Spleen (tissue), 7 donors: ENCODE measurements around the gene ABCG4.

Experiments used
- POLR2A ChIP-seq, 3 donors: fragments of 450-650 bp; IDR thresholded peaks; one replicate each; pipeline ENCODE4 v1.5.1; 2017; ENCODE audit warnings: antibody characterized with exemption in 3 of 3, mild to moderate bottlenecking in 1 of 3
- POLR2AphosphoS5 ChIP-seq, 3 donors: sonication (generic); formaldehyde crosslinking; IDR thresholded peaks; one replicate each; pipeline ENCODE4 v1.5.1; 2017; ENCODE audit warnings: antibody characterized with exemption in 3 of 3
- TF ChIP-seq, protein P1 (sequence below), 11 experiments: fragments of 200-600 bp in 7 of 11; fragments of 450-650 bp in 4 of 11; sonication (generic) in 4 of 11; IDR thresholded peaks in 8 of 11; conservative IDR thresholded peaks in 3 of 11; 1 replicate in 7 of 11; 2 replicates in 4 of 11; pipeline versions ENCODE4 v1.4.0 to v1.8.0; 2016 to 2021; ENCODE audit warnings: antibody characterized with exemption in 11 of 11, inconsistent platforms in 4 of 11, mild to moderate bottlenecking in 1 of 11
- donor health status: DM: no; HTN: no; CAD: no; lungs with moderate emphysema.
- donor health status: DM: no; HTN: no; CAD: no.
- donor health status: DM: no; HTN: no; CAD: no.

DNA sequence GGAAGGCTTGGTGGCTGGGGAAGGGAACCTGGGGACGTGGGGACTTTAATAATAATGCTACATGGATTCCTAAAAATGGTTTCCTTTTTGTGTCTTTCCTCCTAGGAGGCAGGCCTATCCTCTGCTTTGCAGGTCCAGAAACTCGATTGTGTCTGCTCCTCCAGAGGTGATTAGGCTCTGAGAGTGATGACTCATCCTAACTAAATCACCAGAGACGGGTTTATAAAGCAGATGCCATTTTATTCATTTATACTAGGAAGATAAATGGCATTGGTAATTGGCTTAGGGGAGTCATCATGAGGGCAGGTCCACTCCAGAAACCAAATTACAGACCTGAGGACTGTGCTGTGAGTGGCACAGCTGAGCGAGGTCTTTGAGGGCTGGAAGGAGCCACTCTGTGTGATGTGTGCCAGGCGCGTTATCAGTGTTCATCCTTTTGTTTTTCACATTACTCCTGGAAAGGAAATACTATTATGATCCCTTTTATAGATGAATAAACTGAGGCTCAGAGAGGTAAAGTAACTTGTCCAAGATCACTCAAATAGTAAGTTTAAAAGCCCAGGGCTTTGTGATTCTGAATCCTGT, 26.7 kb downstream of the ABCG4 start:
- TF ChIP-seq, protein P1, sequence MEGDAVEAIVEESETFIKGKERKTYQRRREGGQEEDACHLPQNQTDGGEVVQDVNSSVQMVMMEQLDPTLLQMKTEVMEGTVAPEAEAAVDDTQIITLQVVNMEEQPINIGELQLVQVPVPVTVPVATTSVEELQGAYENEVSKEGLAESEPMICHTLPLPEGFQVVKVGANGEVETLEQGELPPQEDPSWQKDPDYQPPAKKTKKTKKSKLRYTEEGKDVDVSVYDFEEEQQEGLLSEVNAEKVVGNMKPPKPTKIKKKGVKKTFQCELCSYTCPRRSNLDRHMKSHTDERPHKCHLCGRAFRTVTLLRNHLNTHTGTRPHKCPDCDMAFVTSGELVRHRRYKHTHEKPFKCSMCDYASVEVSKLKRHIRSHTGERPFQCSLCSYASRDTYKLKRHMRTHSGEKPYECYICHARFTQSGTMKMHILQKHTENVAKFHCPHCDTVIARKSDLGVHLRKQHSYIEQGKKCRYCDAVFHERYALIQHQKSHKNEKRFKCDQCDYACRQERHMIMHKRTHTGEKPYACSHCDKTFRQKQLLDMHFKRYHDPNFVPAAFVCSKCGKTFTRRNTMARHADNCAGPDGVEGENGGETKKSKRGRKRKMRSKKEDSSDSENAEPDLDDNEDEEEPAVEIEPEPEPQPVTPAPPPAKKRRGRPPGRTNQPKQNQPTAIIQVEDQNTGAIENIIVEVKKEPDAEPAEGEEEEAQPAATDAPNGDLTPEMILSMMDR (IDR thresholded peaks at IDR 0.05 in 8 of 11, conservative IDR thresholded peaks at IDR 0.05 in 3 of 11): no peak
- TF ChIP-seq POLR2AphosphoS5 (IDR thresholded peaks at IDR 0.05): no peak
- TF ChIP-seq POLR2A (IDR thresholded peaks at IDR 0.05): no peak
